Skin epidermis (tissue), 12 donors: Measurements from ENCODE around the gene FAM120C.
A peak's percentile ranks its signal among the peaks of the same experiment; 100 is the strongest.

Experiments
- H3K27ac ChIP-seq, 21 experiments: fragments of 200-600 bp; sonication (generic) in 11 of 21; one replicate each; pipeline ENCODE4 v1.5.0; 2020; ENCODE audit warnings: mild to moderate bottlenecking in 3 of 21, inconsistent platforms in 2 of 21, moderate library complexity in 2 of 21
- H3K4me3 ChIP-seq, 7 experiments: fragments of 200-600 bp; sonication (generic) in 2 of 7; one replicate each; pipeline ENCODE4 v1.5.0; 2020; ENCODE audit warnings: inconsistent platforms in 2 of 7, mild to moderate bottlenecking in 2 of 7, moderate library complexity in 1 of 7

Gene FAM120C

GRCh38 chrX:54044126-54044876 is 138.8 kb downstream of the FAM120C start, which contains the start of gene PHF8:
Gene PHF8, minus strand, starts transcription at chrX:54044473. Its CDS starts 1,745 bp downstream, at chrX:54042728.
- peak within 1 kb of the TSS; percentile 45 to 69 (median 60) for H3K4me3 ChIP-seq
- H3K27ac ChIP-seq: peak within 1 kb of the TSS; percentile 87 to 98 (median 95)

- H3K4me3 ChIP-seq: peak overlapping the region; percentile 45 to 69 (median 60)
- H3K27ac ChIP-seq: peak overlapping the region; percentile 87 to 98 (median 95)
These were observed 139.4 kb downstream of the FAM120C start for GRCh38 chrX:54043541-54044125.

GRCh38 chrX:54043056-54043455 is 140.0 kb downstream of the FAM120C start:
- Histone ChIP-seq H3K4me3 (peak overlapping the region; percentile 45 to 69 (median 60)), H3K27ac (peak overlapping the region in 18 of 21 experiments; percentile 11 to 98 (median 95))

GRCh38 chrX:54042609-54043021 is 140.4 kb downstream of the FAM120C start:
- peak overlapping the region in 13 of 21 experiments; percentile 11 to 98 (median 94) for H3K27ac ChIP-seq

GRCh38 chrX:54030329-54030728 is 152.7 kb downstream of the FAM120C start:
- Histone ChIP-seq H3K27ac (no peak overlapping the region), H3K4me3 (no peak overlapping the region)

More at GRCh38 chrX:54042609-54043021, 140.4 kb downstream of the FAM120C start:
- peak overlapping the region; percentile 45 to 69 (median 60) for H3K4me3 ChIP-seq

GRCh38 chrX:54029529-54030143 is 153.4 kb downstream of the FAM120C start:
- Histone ChIP-seq H3K4me3 (no peak overlapping the region), H3K27ac (no peak overlapping the region)

- H3K27ac ChIP-seq: no peak overlapping the region
- H3K4me3 ChIP-seq: no peak overlapping the region
These were observed 158.7 kb downstream of the FAM120C start for GRCh38 chrX:54024350-54024749.
